Loucy (cell line): Measurements from ENCODE around the gene INKA1.

Source experiments
- H2AFZ ChIP-seq: fragments of 200-600 bp; sonication (generic); 2 replicates; pipeline ENCODE4 v1.6.0; 2016; ENCODE audit warnings: antibody characterized with exemption, mild to moderate bottlenecking, low read length, moderate library complexity
- H3F3A ChIP-seq: fragments of 200-600 bp; 2 replicates; pipeline ENCODE4 v1.6.0; 2016; ENCODE audit warnings: antibody characterized with exemption, low read depth, mild to moderate bottlenecking
- H3K27me3 ChIP-seq: fragments of 200-600 bp; sonication (generic); 2 replicates; pipeline ENCODE4 v1.6.1; 2014; ENCODE audit warnings: low read length, mild to moderate bottlenecking; ENCODE audit not compliant: insufficient read depth, poor library complexity, severe bottlenecking
- H3K36me3 ChIP-seq: fragments of 200-600 bp; sonication (generic); 2 replicates; pipeline ENCODE4 v1.6.1; 2016; ENCODE audit warnings: low read length; ENCODE audit not compliant: insufficient read depth
- H3K4me1 ChIP-seq: fragments of 200-600 bp; sonication (generic); 2 replicates; pipeline ENCODE4 v1.5.1; 2014; ENCODE audit warnings: low read length, mild to moderate bottlenecking; ENCODE audit not compliant: insufficient read depth, poor library complexity, severe bottlenecking
- H3K4me2 ChIP-seq: fragments of 200-600 bp; sonication (generic); 2 replicates; pipeline ENCODE4 v1.6.0; 2014; ENCODE audit warnings: antibody characterized with exemption, low read length, low read depth, mild to moderate bottlenecking; ENCODE audit not compliant: poor library complexity, severe bottlenecking
- H3K4me3 ChIP-seq: fragments of 200-600 bp; sonication (generic); 2 replicates; pipeline ENCODE4 v1.5.1; 2014; ENCODE audit warnings: low read length, mild to moderate bottlenecking, mixed read lengths; ENCODE audit not compliant: poor library complexity, severe bottlenecking
- H3K79me2 ChIP-seq: fragments of 200-600 bp; sonication (generic); 2 replicates; pipeline ENCODE4 v1.6.1; 2014; ENCODE audit warnings: low read length; ENCODE audit not compliant: insufficient read depth
- H3K9ac ChIP-seq: fragments of 200-600 bp; sonication (generic); 2 replicates; pipeline ENCODE4 v1.6.0; 2014; ENCODE audit warnings: mild to moderate bottlenecking, low read depth, low read length, moderate library complexity; ENCODE audit not compliant: poor library complexity, severe bottlenecking
- H3K9me2 ChIP-seq: fragments of 200-600 bp; sonication (generic); replicated peaks from 2 replicates; pipeline ENCODE4 v1.6.1; 2016; ENCODE audit warnings: low read depth, low read length, mixed read lengths
- H3K9me3 ChIP-seq: fragments of 200-600 bp; sonication (generic); 2 replicates; pipeline ENCODE4 v1.6.1; 2014; ENCODE audit warnings: mild to moderate bottlenecking, antibody characterized with exemption, low read length, low read depth; ENCODE audit not compliant: insufficient read depth
- H4K20me1 ChIP-seq: fragments of 200-600 bp; sonication (generic); 2 replicates; pipeline ENCODE4 v1.6.0; 2014; ENCODE audit warnings: antibody characterized with exemption, low read length, mild to moderate bottlenecking; ENCODE audit not compliant: insufficient read depth, poor library complexity, severe bottlenecking
- EZH2phosphoT487 ChIP-seq: fragments of 200-600 bp; IDR thresholded peaks from 2 replicates; pipeline ENCODE4 v1.6.1; 2018; ENCODE audit warnings: antibody characterized with exemption, mild to moderate bottlenecking, moderate library complexity, borderline replicate concordance
- TF ChIP-seq, protein P1 (sequence below): fragments of 200-600 bp; sonication (generic); conservative IDR thresholded peaks from 2 replicates; pipeline ENCODE4 v1.5.1; 2014; ENCODE audit warnings: mild to moderate bottlenecking, antibody characterized with exemption, low read length

The INKA1 gene

DNA sequence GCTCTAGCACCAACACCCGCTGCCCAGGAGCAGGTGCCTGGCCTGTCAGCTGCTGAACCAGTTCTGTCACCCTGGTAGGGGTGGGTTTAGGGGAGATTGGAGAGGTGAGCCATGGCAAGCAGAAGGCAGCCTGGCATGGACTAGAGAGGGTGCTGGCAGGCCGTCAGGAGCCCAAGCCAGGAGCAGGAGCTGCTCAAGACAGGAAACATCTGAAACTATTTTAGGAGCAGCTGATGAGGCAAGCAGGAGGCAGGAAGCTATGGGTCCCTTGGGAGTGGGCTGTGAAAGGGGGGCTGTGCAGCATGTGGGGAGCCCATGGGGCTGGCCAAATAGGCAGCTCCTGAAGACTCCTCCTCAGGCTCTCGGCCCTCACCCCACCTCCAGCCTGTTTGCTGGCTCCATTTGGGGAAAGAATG, 2.3 kb downstream of the INKA1 start:
- Histone ChIP-seq H4K20me1 (peaks cover 4% of the 10 kb centered on the region), H3K9me2 (no peaks in the 10 kb centered on the region), H3K79me2 (peaks cover 35% of the 10 kb centered on the region), H3K4me2 (peak overlapping the region; percentile 94), H2AFZ (no peak overlapping the region), H3K27me3 (no peaks in the 10 kb centered on the region), H3K9ac (peak overlapping the region; percentile 99), H3K4me1 (peaks cover 59% of the 10 kb centered on the region), H3K9me3 (no peaks in the 10 kb centered on the region), H3F3A (peaks cover 9% of the 10 kb centered on the region), H3K36me3 (no peaks in the 10 kb centered on the region), H3K4me3 (peak overlapping the region; percentile 88)
- no peak for TF ChIP-seq EZH2phosphoT487
- TF ChIP-seq, protein P1, sequence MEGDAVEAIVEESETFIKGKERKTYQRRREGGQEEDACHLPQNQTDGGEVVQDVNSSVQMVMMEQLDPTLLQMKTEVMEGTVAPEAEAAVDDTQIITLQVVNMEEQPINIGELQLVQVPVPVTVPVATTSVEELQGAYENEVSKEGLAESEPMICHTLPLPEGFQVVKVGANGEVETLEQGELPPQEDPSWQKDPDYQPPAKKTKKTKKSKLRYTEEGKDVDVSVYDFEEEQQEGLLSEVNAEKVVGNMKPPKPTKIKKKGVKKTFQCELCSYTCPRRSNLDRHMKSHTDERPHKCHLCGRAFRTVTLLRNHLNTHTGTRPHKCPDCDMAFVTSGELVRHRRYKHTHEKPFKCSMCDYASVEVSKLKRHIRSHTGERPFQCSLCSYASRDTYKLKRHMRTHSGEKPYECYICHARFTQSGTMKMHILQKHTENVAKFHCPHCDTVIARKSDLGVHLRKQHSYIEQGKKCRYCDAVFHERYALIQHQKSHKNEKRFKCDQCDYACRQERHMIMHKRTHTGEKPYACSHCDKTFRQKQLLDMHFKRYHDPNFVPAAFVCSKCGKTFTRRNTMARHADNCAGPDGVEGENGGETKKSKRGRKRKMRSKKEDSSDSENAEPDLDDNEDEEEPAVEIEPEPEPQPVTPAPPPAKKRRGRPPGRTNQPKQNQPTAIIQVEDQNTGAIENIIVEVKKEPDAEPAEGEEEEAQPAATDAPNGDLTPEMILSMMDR = no peak

DNA sequence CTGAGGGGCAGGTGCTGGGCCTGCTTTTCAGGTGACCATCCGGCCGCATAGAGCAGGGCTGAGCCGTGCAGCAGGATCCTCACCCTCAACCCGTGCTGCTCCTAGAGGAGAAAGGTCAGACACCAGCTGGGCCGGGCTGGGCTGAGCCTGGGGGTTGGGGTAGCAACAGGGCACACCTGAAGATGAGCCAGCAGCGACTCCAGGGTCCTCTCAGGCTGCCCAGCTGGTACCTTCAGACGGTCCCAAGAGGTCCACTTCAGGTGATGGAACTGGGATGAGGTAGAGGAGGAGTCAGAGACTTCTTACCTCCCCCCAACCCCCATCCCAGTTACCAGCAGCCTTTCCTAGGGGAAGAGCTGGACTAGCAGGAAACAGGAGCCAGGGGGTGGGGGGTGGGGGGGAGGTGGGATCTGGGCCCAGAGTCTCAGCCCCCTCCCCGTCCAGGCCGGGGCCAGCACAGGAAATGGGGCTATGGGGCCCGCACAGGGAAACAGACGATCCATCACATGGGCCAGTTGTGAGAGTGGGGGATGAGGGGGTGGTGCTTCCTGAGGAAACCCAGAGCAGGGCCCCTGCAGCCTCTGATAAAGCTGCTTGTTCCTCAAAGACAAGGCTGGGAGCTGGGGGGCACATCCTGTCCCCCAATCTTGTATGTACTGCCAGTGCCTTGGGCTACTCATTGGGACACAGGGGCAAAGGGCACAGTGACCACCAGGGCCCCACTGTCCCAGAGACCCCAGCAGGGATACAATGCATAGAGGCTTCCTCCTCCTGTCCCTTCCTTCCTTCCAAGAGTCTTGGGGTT, 3.0 kb downstream of the INKA1 start:
- H3K4me3 ChIP-seq = peak overlapping the region; percentile 88
- peaks cover 9% of the 10 kb centered on the region for H3F3A ChIP-seq
- H2AFZ ChIP-seq = no peak overlapping the region
- H3K9me3 ChIP-seq = no peaks in the 10 kb centered on the region
- H3K9ac ChIP-seq = peak overlapping the region; percentile 99
- H3K36me3 ChIP-seq = no peaks in the 10 kb centered on the region
- H3K4me2 ChIP-seq = peak overlapping the region; percentile 94
- peaks cover 4% of the 10 kb centered on the region for H4K20me1 ChIP-seq
- peaks cover 66% of the 10 kb centered on the region for H3K4me1 ChIP-seq
- H3K9me2 ChIP-seq = no peaks in the 10 kb centered on the region
- TF ChIP-seq EZH2phosphoT487 = no peak
- TF ChIP-seq, protein P1 = no peak
- no peaks in the 10 kb centered on the region for H3K27me3 ChIP-seq
- H3K79me2 ChIP-seq = peaks cover 38% of the 10 kb centered on the region

DNA sequence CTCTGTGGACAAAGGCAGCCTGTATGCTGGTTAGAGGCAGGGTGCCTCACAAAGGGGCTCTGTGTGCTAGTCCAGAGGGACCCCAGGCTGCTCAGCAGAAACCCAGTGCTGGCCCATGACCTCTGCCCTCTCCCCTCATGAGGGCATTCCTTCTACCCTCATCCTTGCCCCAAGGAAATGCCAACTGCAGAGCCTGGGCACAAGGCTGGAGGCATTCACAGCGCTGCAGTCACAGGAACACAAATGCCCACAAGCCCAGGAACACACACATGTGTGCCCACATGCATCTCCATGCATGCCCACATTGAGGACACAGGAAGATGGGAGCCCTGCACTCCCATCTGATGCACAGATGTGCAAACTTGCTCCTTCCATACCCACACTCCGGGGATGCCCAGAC, 3.8 kb downstream of the INKA1 start:
- peaks cover 73% of the 10 kb centered on the region for H3K4me1 ChIP-seq
- no peaks in the 10 kb centered on the region for H3K27me3 ChIP-seq
- H3K36me3 ChIP-seq = no peaks in the 10 kb centered on the region
- peak overlapping the region; percentile 94 for H3K4me2 ChIP-seq
- peaks cover 45% of the 10 kb centered on the region for H3K79me2 ChIP-seq
- peaks cover 9% of the 10 kb centered on the region for H3F3A ChIP-seq
- H3K9ac ChIP-seq = peak overlapping the region; percentile 99
- peak overlapping the region; percentile 88 for H3K4me3 ChIP-seq
- no peak overlapping the region for H2AFZ ChIP-seq
- TF ChIP-seq, protein P1 = no peak
- no peak for TF ChIP-seq EZH2phosphoT487
- no peaks in the 10 kb centered on the region for H3K9me3 ChIP-seq
- H4K20me1 ChIP-seq = peaks cover 4% of the 10 kb centered on the region
- no peaks in the 10 kb centered on the region for H3K9me2 ChIP-seq
